HL-60 (cell line): ENCODE results near the gene PCSK7.
"Not testable (repeated sequence)": the region's sequence is repeated elsewhere in the genome, so short reads cannot be mapped to it uniquely, and the experiment has no call there.

Experiments used
- DNase-seq, 2 experiments: peaks; one replicate each; pipeline ENCODE4 v3.0.0-alpha.2; 2010 to 2020; ENCODE audit warnings: low read depth in 1 of 2, low spot score in 1 of 2
- H3K27ac ChIP-seq: fragments of 250-450 bp; sonication (Bioruptor Pico); replicated peaks from 2 replicates; pipeline ENCODE4 v1.5.1; 2020; ENCODE audit warnings: mild to moderate bottlenecking, moderate library complexity
- H3K27me3 ChIP-seq: fragments of 250-450 bp; sonication (Bioruptor Pico); 2 replicates; pipeline ENCODE4 v1.5.1; 2021; ENCODE audit warnings: mild to moderate bottlenecking, moderate library complexity; ENCODE audit not compliant: insufficient read depth, poor library complexity, severe bottlenecking
- H3K4me3 ChIP-seq: replicated peaks from 2 replicates; pipeline ENCODE4 v1.5.1; 2011; ENCODE audit warnings: mild to moderate bottlenecking, control low read depth, low read length; ENCODE audit not compliant: insufficient read depth
- GABPA ChIP-seq: IDR thresholded peaks from 2 replicates; pipeline ENCODE4 v1.6.1; 2012; ENCODE audit warnings: low read depth
- POLR2AphosphoS5 ChIP-seq: IDR thresholded peaks from 2 replicates; pipeline ENCODE4 v1.6.1; 2012; ENCODE audit warnings: low read depth
- SPI1 ChIP-seq: IDR thresholded peaks from 2 replicates; pipeline ENCODE4 v1.6.1; 2012; ENCODE audit warnings: low read depth, mild to moderate bottlenecking, borderline replicate concordance
- TF ChIP-seq, protein P1 (sequence below): IDR thresholded peaks from one replicate; pipeline ENCODE4 v1.5.1; 2011; ENCODE audit warnings: low read length, control low read depth, inconsistent platforms; ENCODE audit not compliant: insufficient read depth
- TF ChIP-seq, protein P2 (sequence below): IDR thresholded peaks from 2 replicates; pipeline ENCODE4 v1.6.1; 2012; ENCODE audit warnings: low read depth; ENCODE audit not compliant: insufficient replicate concordance

The PCSK7 gene

GRCh38 chr11:117269856-117270255 lies 38.0 kb upstream of the PCSK7 start:
- no peak for DNase-seq
- no peaks in the 10 kb centered on the region for H3K27me3 ChIP-seq
- no peak overlapping the region for H3K27ac ChIP-seq
- TF ChIP-seq POLR2AphosphoS5 (no peak), SPI1 (no peak), GABPA (no peak)
- TF ChIP-seq, protein P1, sequence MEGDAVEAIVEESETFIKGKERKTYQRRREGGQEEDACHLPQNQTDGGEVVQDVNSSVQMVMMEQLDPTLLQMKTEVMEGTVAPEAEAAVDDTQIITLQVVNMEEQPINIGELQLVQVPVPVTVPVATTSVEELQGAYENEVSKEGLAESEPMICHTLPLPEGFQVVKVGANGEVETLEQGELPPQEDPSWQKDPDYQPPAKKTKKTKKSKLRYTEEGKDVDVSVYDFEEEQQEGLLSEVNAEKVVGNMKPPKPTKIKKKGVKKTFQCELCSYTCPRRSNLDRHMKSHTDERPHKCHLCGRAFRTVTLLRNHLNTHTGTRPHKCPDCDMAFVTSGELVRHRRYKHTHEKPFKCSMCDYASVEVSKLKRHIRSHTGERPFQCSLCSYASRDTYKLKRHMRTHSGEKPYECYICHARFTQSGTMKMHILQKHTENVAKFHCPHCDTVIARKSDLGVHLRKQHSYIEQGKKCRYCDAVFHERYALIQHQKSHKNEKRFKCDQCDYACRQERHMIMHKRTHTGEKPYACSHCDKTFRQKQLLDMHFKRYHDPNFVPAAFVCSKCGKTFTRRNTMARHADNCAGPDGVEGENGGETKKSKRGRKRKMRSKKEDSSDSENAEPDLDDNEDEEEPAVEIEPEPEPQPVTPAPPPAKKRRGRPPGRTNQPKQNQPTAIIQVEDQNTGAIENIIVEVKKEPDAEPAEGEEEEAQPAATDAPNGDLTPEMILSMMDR: no peak
- TF ChIP-seq, protein P2, sequence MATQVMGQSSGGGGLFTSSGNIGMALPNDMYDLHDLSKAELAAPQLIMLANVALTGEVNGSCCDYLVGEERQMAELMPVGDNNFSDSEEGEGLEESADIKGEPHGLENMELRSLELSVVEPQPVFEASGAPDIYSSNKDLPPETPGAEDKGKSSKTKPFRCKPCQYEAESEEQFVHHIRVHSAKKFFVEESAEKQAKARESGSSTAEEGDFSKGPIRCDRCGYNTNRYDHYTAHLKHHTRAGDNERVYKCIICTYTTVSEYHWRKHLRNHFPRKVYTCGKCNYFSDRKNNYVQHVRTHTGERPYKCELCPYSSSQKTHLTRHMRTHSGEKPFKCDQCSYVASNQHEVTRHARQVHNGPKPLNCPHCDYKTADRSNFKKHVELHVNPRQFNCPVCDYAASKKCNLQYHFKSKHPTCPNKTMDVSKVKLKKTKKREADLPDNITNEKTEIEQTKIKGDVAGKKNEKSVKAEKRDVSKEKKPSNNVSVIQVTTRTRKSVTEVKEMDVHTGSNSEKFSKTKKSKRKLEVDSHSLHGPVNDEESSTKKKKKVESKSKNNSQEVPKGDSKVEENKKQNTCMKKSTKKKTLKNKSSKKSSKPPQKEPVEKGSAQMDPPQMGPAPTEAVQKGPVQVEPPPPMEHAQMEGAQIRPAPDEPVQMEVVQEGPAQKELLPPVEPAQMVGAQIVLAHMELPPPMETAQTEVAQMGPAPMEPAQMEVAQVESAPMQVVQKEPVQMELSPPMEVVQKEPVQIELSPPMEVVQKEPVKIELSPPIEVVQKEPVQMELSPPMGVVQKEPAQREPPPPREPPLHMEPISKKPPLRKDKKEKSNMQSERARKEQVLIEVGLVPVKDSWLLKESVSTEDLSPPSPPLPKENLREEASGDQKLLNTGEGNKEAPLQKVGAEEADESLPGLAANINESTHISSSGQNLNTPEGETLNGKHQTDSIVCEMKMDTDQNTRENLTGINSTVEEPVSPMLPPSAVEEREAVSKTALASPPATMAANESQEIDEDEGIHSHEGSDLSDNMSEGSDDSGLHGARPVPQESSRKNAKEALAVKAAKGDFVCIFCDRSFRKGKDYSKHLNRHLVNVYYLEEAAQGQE: no peak
- H3K4me3 ChIP-seq: no peak overlapping the region

DNA sequence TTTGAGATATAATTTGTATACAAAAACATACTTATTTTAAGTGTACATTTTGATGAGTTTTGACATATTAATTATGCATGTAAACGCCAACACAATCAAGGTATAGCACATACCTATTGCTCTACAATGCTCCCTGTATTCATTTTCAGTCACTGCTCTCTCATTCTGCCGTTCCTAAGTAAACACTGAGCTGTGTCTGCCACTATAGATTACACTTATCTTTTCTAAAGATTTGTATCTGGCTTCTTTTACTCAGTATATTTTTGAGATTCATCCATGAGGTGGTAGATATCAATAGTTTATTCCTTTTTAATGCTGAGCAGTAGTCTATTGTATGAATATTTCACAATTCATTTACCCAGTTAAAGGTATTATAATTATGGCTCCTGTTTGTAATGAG lies 33.9 kb upstream of the PCSK7 start:
- DNase-seq: no peak
- no peak overlapping the region for H3K4me3 ChIP-seq
- no peaks in the 10 kb centered on the region for H3K27me3 ChIP-seq
- no peak for TF ChIP-seq GABPA
- no peak for TF ChIP-seq POLR2AphosphoS5
- TF ChIP-seq, protein P1: no peak
- TF ChIP-seq, protein P2: no peak
- TF ChIP-seq SPI1: no peak
- H3K27ac ChIP-seq: no peak overlapping the region

- DNase-seq: not testable (repeated sequence)
Observed at GRCh38 chr11:117264624-117265323, 32.9 kb upstream of the PCSK7 start.

GRCh38 chr11:117259417-117259816 lies 27.5 kb upstream of the PCSK7 start:
- no peaks in the 10 kb centered on the region for H3K27me3 ChIP-seq
- H3K27ac ChIP-seq: no peak overlapping the region
- DNase-seq: no peak
- H3K4me3 ChIP-seq: no peak overlapping the region
- TF ChIP-seq GABPA (no peak), POLR2AphosphoS5 (no peak), SPI1 (no peak)
- TF ChIP-seq, protein P1: no peak

More at GRCh38 chr11:117264624-117265323, 32.9 kb upstream of the PCSK7 start:
- H3K27ac ChIP-seq, H3K4me3 ChIP-seq, H3K27me3 ChIP-seq: not testable (repeated sequence)
